GM12872 (cell line): ENCODE measurements around the gene NPHP4.

Experiments used
- TF ChIP-seq, protein P1 (sequence below): IDR thresholded peaks from 3 replicates; pipeline ENCODE4 v1.5.1; 2011; ENCODE audit warnings: low read depth, mild to moderate bottlenecking, low read length, moderate library complexity; ENCODE audit not compliant: insufficient read depth

Gene NPHP4

DNA sequence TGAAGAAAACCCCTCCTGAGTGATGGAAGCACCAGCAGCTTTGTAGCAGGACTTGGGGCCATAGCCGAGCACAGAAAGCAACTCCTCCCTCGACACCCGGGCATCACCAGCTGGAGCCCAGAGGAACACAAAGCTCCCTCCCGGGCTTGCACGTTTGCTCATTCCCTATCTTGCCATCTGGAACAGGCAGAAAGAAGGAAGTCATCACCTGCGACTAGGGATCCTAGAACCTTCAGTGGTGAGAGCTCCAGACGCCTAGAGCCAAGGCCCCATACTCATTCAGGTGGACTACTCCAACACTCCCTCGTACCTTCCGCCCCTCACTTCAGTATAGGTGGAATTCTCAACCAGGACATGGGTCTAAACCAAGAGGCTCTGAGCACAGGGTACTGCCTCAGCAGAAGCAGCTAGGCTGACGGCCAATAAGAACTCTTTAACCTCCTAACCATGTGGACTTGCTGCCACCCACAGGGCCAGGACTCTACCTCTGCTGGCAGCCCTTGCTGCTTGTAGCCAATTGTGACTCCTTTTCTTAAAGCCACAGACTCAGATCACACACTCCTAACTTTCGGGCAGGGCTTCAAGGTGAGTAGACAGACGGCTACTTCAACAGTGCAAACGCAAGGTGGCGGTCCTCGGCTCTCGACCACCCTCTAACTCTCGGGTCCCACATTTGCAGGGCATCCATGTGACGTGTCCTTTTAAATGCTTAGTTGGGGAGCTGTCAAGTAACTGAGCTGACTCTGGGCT, 65.4 kb downstream of the NPHP4 start:
- TF ChIP-seq, protein P1, sequence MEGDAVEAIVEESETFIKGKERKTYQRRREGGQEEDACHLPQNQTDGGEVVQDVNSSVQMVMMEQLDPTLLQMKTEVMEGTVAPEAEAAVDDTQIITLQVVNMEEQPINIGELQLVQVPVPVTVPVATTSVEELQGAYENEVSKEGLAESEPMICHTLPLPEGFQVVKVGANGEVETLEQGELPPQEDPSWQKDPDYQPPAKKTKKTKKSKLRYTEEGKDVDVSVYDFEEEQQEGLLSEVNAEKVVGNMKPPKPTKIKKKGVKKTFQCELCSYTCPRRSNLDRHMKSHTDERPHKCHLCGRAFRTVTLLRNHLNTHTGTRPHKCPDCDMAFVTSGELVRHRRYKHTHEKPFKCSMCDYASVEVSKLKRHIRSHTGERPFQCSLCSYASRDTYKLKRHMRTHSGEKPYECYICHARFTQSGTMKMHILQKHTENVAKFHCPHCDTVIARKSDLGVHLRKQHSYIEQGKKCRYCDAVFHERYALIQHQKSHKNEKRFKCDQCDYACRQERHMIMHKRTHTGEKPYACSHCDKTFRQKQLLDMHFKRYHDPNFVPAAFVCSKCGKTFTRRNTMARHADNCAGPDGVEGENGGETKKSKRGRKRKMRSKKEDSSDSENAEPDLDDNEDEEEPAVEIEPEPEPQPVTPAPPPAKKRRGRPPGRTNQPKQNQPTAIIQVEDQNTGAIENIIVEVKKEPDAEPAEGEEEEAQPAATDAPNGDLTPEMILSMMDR = no peak

DNA sequence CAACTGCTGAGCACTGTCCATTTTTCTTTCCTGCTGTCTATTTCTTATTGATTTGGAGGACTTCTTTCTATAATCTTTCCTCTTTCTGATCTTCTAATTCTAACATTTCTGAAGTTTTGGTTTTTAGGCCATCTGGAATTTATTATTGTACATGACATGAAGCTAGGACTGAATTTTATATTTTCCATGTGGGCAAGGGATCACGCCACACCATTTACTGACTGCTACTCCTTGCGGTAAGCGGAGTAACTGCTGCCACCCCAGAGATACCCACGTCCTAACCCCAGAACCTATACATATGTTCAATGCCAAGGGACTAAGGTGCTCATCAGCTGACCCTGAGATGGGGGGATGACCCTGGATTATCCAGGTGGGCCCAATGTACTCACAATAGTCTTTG, 70.6 kb downstream of the NPHP4 start:
- TF ChIP-seq, protein P1 = no peak

DNA sequence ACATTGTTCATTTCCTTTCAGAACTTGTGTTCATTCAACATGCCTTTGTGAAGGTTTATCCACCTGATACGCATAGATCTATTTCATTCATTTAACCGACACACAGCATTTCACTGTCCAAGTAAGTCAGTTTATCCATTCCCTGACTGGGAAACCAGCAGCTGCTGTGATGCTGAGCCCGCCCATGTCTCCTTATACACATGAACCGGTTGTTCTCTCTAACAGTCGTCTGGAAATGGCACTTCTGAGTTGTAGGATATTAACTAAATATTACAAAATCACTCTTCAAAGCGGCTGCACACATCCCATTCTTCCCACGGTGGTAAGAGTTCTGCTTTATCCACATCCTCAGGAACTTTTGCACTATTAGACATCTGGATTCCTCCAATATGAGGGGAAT, 71.1 kb downstream of the NPHP4 start:
- TF ChIP-seq, protein P1 = no peak

DNA sequence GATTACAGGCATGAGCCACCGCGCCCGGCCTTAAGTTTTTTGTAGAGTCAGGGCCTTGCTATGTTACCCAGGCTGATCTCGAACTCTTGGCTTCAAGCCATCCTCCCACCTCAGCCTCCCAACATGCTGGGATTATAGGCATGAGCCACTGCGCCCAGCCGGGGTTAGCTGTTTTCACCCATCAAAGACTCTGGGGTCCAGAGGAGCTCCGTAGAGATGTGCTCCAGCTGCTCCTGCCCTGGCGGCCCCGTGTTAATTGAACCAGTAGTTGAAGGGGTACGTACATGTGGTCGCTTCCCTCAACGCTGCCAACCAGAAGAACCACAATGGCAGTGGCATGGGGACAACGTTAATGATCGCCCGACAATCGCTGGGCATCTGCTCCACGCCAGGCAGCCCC, 72.0 kb downstream of the NPHP4 start:
- TF ChIP-seq, protein P1 = no peak

DNA sequence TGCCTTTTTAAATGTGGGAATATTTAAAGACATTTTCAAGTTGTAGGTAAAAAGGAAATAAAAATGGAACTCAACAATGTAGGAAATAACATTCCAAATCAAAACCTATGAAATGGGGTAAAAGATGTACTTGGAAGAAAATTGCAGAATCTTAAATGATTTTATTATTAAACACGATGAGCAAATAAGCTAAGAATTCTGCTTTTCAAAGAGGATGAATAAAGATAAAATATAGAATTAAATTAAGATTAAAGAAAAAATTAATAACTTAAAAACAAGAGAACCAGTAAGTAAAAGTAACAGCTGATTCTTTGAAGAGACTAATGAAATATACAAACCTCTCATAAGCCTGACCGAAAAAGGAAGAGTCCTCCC, 74.0 kb downstream of the NPHP4 start:
- TF ChIP-seq, protein P1 = no peak

DNA sequence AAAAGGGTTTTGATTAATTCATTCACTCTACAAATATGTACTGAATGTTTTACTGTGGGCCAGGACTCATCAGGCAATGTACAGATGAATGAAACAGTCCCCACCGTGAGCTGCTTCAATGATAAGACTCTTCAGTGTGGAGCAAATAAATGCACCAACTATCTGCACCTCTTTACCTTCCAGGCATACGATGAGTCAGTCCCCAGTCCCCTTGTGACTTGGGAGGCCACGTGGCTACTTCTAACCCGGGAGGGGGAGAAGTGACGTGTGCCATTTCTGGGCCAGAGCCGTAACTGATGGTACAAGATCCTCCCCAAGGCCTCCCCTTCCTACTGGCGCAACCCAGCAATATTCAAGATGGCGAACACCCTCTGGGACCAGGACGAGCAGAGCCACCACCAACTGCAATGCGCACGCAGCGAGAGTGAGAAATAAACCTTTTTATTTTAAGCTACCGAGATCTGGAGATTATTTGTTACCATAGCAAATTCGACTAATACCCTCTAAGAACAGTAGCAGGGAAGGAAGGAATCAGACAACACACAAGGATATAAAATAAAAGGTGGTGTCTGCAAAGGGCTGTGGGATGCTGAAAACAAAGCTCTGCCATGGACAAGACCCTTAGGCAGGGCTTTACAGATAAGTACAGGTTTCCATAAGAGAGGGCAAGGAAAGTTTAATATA, 74.5 kb downstream of the NPHP4 start:
- TF ChIP-seq, protein P1 = no peak

DNA sequence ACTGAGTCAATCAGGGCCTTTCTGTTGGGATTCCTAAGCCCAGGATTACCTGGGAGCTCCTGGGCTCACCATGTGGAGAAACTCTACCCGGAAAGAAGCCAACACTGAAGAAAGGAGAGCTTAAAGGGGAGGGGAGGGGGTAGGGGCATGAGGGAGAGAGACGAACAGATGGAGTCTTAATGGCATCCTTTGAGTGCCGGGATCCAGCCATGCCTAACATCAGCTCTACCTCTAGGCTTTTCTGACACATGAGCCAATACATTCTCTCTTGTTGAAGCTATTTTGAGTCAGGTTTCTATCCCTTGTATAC, 75.0 kb downstream of the NPHP4 start:
- TF ChIP-seq, protein P1 = no peak
